ENCODE results near the gene TRIM38.
A peak's percentile ranks its signal among the peaks of the same experiment; 100 is the strongest.

DNA sequence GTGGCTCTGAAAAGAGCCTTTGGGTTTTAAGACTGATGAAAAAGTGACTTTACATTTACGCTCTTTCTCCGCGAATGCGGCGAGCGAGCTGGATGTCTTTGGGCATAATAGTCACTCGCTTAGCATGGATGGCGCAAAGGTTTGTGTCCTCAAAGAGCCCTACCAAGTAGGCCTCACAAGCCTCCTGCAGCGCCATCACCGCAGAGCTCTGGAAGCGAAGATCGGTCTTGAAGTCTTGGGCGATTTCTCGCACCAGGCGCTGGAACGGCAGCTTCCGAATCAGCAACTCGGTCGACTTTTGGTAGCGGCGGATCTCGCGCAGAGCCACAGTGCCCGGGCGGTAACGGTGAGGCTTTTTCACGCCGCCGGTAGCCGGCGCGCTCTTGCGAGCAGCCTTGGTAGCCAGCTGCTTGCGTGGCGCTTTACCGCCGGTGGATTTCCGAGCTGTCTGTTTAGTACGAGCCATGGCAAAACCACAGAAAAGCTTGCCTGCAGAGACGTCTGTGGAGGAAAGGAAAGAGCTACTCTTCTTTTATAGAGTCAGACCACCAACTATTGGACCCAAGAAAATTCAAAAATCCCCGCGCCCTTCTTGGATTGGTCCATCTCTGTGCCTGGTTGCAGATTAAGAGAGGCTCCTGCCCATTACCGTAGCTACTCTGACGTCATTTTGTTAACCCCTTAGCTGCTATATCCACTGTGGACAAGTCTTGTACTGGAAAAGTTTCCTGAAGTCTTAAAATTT lies 69.2 kb downstream of the TRIM38 start:
- TF ChIP-seq, protein P1, sequence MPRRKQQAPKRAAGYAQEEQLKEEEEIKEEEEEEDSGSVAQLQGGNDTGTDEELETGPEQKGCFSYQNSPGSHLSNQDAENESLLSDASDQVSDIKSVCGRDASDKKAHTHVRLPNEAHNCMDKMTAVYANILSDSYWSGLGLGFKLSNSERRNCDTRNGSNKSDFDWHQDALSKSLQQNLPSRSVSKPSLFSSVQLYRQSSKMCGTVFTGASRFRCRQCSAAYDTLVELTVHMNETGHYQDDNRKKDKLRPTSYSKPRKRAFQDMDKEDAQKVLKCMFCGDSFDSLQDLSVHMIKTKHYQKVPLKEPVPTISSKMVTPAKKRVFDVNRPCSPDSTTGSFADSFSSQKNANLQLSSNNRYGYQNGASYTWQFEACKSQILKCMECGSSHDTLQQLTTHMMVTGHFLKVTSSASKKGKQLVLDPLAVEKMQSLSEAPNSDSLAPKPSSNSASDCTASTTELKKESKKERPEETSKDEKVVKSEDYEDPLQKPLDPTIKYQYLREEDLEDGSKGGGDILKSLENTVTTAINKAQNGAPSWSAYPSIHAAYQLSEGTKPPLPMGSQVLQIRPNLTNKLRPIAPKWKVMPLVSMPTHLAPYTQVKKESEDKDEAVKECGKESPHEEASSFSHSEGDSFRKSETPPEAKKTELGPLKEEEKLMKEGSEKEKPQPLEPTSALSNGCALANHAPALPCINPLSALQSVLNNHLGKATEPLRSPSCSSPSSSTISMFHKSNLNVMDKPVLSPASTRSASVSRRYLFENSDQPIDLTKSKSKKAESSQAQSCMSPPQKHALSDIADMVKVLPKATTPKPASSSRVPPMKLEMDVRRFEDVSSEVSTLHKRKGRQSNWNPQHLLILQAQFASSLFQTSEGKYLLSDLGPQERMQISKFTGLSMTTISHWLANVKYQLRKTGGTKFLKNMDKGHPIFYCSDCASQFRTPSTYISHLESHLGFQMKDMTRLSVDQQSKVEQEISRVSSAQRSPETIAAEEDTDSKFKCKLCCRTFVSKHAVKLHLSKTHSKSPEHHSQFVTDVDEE (CRISPR knock-in tag; IDR thresholded peaks at IDR 0.05) = no peak
- TF ChIP-seq, protein P2, sequence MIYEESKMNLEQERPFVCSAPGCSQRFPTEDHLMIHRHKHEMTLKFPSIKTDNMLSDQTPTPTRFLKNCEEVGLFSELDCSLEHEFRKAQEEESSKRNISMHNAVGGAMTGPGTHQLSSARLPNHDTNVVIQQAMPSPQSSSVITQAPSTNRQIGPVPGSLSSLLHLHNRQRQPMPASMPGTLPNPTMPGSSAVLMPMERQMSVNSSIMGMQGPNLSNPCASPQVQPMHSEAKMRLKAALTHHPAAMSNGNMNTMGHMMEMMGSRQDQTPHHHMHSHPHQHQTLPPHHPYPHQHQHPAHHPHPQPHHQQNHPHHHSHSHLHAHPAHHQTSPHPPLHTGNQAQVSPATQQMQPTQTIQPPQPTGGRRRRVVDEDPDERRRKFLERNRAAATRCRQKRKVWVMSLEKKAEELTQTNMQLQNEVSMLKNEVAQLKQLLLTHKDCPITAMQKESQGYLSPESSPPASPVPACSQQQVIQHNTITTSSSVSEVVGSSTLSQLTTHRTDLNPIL (CRISPR knock-in tag; IDR thresholded peaks at IDR 0.05; ENCODE audit: low read depth) = no peak
- TF ChIP-seq BACH2 (CRISPR knock-in tag; IDR thresholded peaks at IDR 0.05; ENCODE audit: borderline replicate concordance) (no peak), ISL1 (CRISPR knock-in tag; IDR thresholded peaks at IDR 0.05) (no peak), ARNTL (CRISPR knock-in tag; IDR thresholded peaks at IDR 0.05; ENCODE audit: borderline replicate concordance, low read depth) (no peak), ZFP30 (CRISPR knock-in tag; IDR thresholded peaks at IDR 0.05) (no peak), SNAI2 (CRISPR knock-in tag; IDR thresholded peaks at IDR 0.05) (no peak), PPARA (CRISPR knock-in tag; IDR thresholded peaks at IDR 0.05; ENCODE audit: borderline replicate concordance) (no peak), ZNF8 (CRISPR knock-in tag; IDR thresholded peaks at IDR 0.05) (0 out of 2 replicates have a peak, but pooled peaks have one; percentile 6), RARB (CRISPR knock-in tag; IDR thresholded peaks at IDR 0.05) (no peak)
- TF ChIP-seq, protein P3, sequence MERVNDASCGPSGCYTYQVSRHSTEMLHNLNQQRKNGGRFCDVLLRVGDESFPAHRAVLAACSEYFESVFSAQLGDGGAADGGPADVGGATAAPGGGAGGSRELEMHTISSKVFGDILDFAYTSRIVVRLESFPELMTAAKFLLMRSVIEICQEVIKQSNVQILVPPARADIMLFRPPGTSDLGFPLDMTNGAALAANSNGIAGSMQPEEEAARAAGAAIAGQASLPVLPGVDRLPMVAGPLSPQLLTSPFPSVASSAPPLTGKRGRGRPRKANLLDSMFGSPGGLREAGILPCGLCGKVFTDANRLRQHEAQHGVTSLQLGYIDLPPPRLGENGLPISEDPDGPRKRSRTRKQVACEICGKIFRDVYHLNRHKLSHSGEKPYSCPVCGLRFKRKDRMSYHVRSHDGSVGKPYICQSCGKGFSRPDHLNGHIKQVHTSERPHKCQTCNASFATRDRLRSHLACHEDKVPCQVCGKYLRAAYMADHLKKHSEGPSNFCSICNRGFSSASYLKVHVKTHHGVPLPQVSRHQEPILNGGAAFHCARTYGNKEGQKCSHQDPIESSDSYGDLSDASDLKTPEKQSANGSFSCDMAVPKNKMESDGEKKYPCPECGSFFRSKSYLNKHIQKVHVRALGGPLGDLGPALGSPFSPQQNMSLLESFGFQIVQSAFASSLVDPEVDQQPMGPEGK (CRISPR knock-in tag; IDR thresholded peaks at IDR 0.05; ENCODE audit: borderline replicate concordance) = no peak
- TF ChIP-seq, protein P4, sequence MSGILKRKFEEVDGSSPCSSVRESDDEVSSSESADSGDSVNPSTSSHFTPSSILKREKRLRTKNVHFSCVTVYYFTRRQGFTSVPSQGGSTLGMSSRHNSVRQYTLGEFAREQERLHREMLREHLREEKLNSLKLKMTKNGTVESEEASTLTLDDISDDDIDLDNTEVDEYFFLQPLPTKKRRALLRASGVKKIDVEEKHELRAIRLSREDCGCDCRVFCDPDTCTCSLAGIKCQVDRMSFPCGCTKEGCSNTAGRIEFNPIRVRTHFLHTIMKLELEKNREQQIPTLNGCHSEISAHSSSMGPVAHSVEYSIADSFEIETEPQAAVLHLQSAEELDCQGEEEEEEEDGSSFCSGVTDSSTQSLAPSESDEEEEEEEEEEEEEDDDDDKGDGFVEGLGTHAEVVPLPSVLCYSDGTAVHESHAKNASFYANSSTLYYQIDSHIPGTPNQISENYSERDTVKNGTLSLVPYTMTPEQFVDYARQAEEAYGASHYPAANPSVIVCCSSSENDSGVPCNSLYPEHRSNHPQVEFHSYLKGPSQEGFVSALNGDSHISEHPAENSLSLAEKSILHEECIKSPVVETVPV (CRISPR knock-in tag; IDR thresholded peaks at IDR 0.05) = no peak
- TF ChIP-seq, protein P5, sequence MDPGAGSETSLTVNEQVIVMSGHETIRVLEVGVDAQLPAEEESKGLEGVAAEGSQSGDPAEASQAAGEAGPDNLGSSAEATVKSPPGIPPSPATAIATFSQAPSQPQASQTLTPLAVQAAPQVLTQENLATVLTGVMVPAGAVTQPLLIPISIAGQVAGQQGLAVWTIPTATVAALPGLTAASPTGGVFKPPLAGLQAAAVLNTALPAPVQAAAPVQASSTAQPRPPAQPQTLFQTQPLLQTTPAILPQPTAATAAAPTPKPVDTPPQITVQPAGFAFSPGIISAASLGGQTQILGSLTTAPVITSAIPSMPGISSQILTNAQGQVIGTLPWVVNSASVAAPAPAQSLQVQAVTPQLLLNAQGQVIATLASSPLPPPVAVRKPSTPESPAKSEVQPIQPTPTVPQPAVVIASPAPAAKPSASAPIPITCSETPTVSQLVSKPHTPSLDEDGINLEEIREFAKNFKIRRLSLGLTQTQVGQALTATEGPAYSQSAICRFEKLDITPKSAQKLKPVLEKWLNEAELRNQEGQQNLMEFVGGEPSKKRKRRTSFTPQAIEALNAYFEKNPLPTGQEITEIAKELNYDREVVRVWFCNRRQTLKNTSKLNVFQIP (CRISPR knock-in tag; IDR thresholded peaks at IDR 0.05; ENCODE audit: borderline replicate concordance, low read depth) = no peak

Data from SK-N-SH treated with all-trans-retinoic acid at 6 μM for 48 hours (cell line).